ENCODE measurements around the gene DCAF8L2. TPM values are rescaled to one million over a fixed set of nuclear protein-coding genes. Genes with fewer than 3 reads are reported as not detected.

The DCAF8L2 gene
- total and polyA plus RNA-seq, 9 of the 15 experiments (the other 6 are each of a cell fraction or from before 2014, with no cell fraction given): not detected

DNA sequence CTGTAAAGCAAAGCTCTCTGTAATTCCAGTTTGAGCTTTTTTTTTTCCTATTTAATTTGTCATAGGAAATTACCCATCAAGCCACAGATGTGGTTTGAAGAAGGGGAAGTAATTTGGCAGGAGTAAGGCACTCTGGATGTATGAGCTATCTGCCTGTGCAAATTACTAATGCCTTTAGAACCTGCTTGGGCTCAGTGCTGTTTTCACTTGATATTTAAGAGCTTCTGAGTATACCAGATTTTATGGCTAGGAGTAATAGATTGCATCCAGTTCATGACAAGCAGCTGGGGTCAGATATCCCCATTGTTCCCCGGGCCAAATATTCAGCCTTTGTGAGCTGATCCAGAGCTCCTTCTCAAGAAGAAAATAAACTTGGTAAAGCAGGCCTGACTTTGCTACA, 89.1 kb downstream of the DCAF8L2 start:
- ATAC-seq: no peak
- no peak overlapping the region for H3K4me2 ChIP-seq (ENCODE audit: insufficient read depth, low read length)
- in situ Hi-C loops (cut with MboI): no loop called here
- TF ChIP-seq RNF2 (IDR thresholded peaks at IDR 0.05) (no peak), SIN3A (IDR thresholded peaks at IDR 0.05; ENCODE audit: borderline replicate concordance in 2 of 2, control insufficient read depth in 1 of 2, low read depth in 2 of 2, low read length in 2 of 2) (no peak), KAT2B (IDR thresholded peaks at IDR 0.05; ENCODE audit: low read depth, low read length) (no peak), KDM2B (CRISPR knock-in tag; IDR thresholded peaks at IDR 0.05) (no peak), TFAP4 (CRISPR knock-in tag; IDR thresholded peaks at IDR 0.05; ENCODE audit: borderline replicate concordance) (no peak), LEF1 (IDR thresholded peaks at IDR 0.05) (no peak), SFPQ (IDR thresholded peaks at IDR 0.05; ENCODE audit: low read depth, low read length) (no peak), HSF4 (CRISPR knock-in tag; IDR thresholded peaks at IDR 0.05; ENCODE audit: borderline replicate concordance) (no peak)
- TF ChIP-seq, protein P1, sequence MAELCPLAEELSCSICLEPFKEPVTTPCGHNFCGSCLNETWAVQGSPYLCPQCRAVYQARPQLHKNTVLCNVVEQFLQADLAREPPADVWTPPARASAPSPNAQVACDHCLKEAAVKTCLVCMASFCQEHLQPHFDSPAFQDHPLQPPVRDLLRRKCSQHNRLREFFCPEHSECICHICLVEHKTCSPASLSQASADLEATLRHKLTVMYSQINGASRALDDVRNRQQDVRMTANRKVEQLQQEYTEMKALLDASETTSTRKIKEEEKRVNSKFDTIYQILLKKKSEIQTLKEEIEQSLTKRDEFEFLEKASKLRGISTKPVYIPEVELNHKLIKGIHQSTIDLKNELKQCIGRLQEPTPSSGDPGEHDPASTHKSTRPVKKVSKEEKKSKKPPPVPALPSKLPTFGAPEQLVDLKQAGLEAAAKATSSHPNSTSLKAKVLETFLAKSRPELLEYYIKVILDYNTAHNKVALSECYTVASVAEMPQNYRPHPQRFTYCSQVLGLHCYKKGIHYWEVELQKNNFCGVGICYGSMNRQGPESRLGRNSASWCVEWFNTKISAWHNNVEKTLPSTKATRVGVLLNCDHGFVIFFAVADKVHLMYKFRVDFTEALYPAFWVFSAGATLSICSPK (IDR thresholded peaks at IDR 0.05; ENCODE audit: borderline replicate concordance): no peak
- TF ChIP-seq, protein P2, sequence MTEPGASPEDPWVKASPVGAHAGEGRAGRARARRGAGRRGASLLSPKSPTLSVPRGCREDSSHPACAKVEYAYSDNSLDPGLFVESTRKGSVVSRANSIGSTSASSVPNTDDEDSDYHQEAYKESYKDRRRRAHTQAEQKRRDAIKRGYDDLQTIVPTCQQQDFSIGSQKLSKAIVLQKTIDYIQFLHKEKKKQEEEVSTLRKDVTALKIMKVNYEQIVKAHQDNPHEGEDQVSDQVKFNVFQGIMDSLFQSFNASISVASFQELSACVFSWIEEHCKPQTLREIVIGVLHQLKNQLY (CRISPR knock-in tag; conservative IDR thresholded peaks at IDR 0.05): no peak
- CTCF ChIA-PET (ENCODE audit: low intra/inter-chr PET ratio): no interaction called here
- no peak overlapping the region for H3K4me3 ChIP-seq
- no TSS peak for BruUV-seq (replicated peaks)
- H3K27me3 ChIP-seq (ENCODE audit: control insufficient read depth in 2 of 2, insufficient read depth in 2 of 2, low read length in 2 of 2): no peaks in the 10 kb centered on the region
- intact Hi-C loops (cut with micrococcal nuclease): no loop called here
- no peaks in the 10 kb centered on the region for H3K4me1 ChIP-seq (replicated peaks in 1 of 2; ENCODE audit: control insufficient read depth in 2 of 2, insufficient read depth in 2 of 2, low read length in 2 of 2)
- WGBS (ENCODE audit: insufficient coverage, low coverage, missing lambda C conversion rate): 0% methylated on average over 1 of the region's 1 CpG
- no peaks in the 10 kb centered on the region for H3K9me1 ChIP-seq (ENCODE audit: control insufficient read depth, insufficient read depth, low read length)
- no peak for DNase-seq (ENCODE audit: extremely low read depth in 1 of 4, low spot score in 3 of 4)
- H3K36me3 ChIP-seq (ENCODE audit: control insufficient read depth, insufficient read depth, low read length): no peaks in the 10 kb centered on the region
- no peaks in the 10 kb centered on the region for H4K20me1 ChIP-seq (replicated peaks; ENCODE audit: control insufficient read depth, insufficient read depth, low read length)
- H3K27ac ChIP-seq (ENCODE audit: extremely low read depth, low read depth, low read length): no peak overlapping the region
- H3K9ac ChIP-seq (ENCODE audit: insufficient read depth in 1 of 2, low read depth in 2 of 2, low read length in 2 of 2): no peak overlapping the region
- no peak overlapping the region for H2AFZ ChIP-seq (ENCODE audit: low read depth, low read length)
- H3K79me2 ChIP-seq (ENCODE audit: control insufficient read depth, insufficient read depth, low read length): no peaks in the 10 kb centered on the region
- POLR2A ChIA-PET: no interaction called here
- FAIRE-seq: no peak
- no peaks in the 10 kb centered on the region for H3K9me3 ChIP-seq (replicated peaks; ENCODE audit: control insufficient read depth, insufficient read depth, low read depth, low read length)

Measured in K562 (cell line).